Glomerular visceral epithelial cell (primary cell): ENCODE data around the gene NCAM1.

Source experiments
- DNase-seq: peaks from one replicate; pipeline ENCODE4 v3.0.0-alpha.2; 2016; ENCODE audit errors: extremely low spot score

The NCAM1 gene

DNA sequence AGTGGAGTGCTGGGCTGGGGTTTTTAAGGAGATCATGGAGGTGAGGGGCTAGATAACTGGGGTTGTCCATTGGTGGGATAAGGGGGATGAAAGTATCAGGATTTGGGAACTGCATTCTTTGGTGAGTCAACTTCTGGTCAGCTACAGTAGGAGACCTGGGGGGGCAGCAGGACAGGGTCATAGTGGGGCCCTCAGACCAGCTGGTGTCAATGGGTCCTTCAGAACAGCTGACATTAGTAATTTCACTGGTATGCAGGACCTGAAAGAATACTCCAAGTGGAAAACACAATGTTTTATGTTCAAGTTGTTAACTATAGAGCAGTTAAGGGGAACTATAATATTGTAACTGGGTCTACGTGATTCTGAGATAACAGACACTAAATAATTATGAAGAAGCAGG lies 350.3 kb downstream of the NCAM1 start:
- DNase-seq, result peak; percentile 47

DNA sequence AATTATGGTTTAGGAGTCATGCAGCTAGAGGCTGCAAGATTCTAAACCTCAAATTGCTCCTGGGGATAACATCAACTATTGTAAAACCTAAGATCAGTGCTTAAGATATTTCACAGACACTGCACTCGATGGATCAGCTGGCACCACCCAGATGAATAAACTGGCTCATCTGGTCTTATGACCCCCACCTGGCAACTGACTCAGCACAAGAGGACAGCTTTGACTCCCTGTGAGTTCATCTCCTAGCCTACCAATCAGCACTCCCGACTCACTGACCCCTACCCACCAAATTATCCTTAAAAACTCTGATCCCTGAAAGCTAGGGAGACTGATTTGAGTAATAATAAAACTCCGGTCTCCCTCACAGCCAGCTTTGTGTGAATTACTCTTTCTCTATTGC lies 352.4 kb downstream of the NCAM1 start:
- peak; percentile 17 for DNase-seq

GRCh38 chr11:113314065-113314388 lies 352.8 kb downstream of the NCAM1 start:
- no peak for DNase-seq

DNA sequence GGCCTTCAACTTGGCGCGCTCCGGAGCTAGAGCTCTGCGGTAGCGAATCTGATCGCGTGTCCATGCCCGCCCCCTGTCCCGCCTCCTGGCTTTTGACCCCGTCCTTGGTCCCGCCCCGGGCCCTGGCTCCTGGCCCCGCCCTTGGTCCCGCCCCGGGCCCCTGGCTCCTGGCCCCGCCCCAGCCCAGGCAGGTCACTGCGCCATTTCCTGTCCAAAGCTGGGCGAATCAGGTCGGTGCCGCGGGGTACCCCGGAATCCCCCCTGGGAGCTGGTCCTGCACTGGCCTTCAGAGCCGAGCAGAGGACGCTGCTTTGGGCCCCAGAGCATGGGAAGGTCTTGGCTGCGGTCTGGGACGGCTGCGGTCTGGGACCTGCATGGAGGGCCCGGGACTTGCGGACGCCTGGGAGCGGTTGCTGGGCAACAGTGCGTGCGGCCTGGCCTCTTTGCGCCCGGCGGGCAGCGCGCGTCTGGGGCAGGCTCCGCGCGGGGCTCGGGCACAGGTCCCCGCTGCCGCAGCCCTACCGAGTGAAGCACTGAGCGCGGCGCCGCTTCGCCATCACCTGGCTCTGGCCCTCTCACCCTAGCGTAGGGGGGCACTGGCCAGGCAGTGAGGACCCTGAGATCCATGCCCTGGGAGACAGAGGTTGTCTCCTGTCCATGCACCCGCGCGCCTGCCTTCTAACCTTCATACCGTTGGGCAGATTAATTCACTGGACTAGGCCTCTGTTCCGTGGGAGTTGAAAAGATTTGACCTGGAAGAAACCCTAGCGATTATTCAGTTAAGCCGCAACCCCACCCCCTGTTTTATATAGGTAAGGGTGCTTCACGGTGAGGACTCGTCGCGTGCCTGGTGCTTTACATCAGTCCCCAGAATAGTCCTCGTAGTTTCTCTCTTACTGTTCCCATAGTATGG lies 353.4 kb downstream of the NCAM1 start, which contains the start of gene TTC12:
Gene TTC12, plus strand, starts transcription at position 195 of the 913 bp plus-strand sequence. CDS start 1,675 bp downstream, outside the sequence.
- peak; percentile 90 for DNase-seq

- DNase-seq, result no peak
These were observed 354.6 kb downstream of the NCAM1 start for GRCh38 chr11:113315811-113316210.

- no peak for DNase-seq
These were observed 355.0 kb downstream of the NCAM1 start for GRCh38 chr11:113316256-113316655.

- no peak for DNase-seq
These were observed 356.1 kb downstream of the NCAM1 start for GRCh38 chr11:113317339-113317738.

- no peak for DNase-seq
These were observed 357.9 kb downstream of the NCAM1 start for GRCh38 chr11:113319085-113319484.

DNA sequence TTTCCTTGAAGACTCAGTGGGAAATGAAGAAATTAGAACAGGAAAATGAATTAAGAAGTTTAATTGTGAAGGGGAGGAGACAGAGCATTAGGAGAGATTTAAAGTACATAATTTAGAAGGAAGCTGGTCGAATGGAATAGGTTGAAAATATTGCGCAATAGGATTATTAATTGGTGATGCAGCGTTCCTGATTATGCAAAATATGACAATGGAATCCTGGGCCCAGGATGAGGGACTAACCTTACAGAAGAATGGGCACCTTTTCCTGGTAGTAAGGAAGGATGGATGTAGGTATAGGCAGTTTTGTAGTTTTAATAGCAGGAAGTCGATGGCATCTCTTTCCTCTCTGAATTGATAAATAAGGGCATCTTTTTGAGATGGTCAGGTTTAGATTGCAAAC lies 360.9 kb downstream of the NCAM1 start:
- no peak for DNase-seq

GRCh38 chr11:113324250-113324649 lies 363.0 kb downstream of the NCAM1 start:
- DNase-seq, result no peak
